HCT116 (cell line): ENCODE data around the gene TBC1D2B. TPM values are rescaled to one million over a fixed set of nuclear protein-coding genes. Genes with fewer than 3 reads are reported as not detected.

Experiments used
- ATAC-seq: fragments of 200-7000 bp; cut with Tn5 transposase; 2 replicates; pipeline ENCODE4 v1.9.1; 2020; ENCODE audit warnings: mild to moderate bottlenecking, moderate library complexity
- BruUV-seq: library from RNA; stranded (reverse); fragments of 400-500 nt; replicated peaks from 2 replicates; lab custom pipeline; 2021; lab: Mats Ljungman, UMichigan
- CTCF ChIA-PET: fragments of 300-600 bp; sonication (Branson Sonifier 250); formaldehyde crosslinking; loops from one replicate; lab custom pipeline; 2021; ENCODE audit warnings: antibody characterized with exemption; lab: Charles Lee
- POLR2A ChIA-PET: fragments of 300-600, 350-600 bp; sonication (Branson Sonifier 250); formaldehyde crosslinking; loops from one replicate; lab custom pipeline; 2021; ENCODE audit warnings: antibody characterized with exemption; lab: Charles Lee
- RAD21 ChIA-PET, 2 experiments: fragments of 300-600 bp; sonication (Branson Sonifier 250); formaldehyde crosslinking; loops; one replicate each; lab custom pipeline; 2023; ENCODE audit warnings: low total read pairs in 2 of 2; ENCODE audit not compliant: uncharacterized antibody in 2 of 2, unreplicated experiment in 2 of 2, low non-redundant PET in 1 of 2; lab: Charles Lee
- DNase-seq: peaks from one replicate; pipeline ENCODE4 v3.0.0-alpha.2; 2010; ENCODE audit warnings: low read depth, low spot score
- H2AFZ ChIP-seq: fragments of 200-600 bp; shearing (Covaris generic), sonication (generic); 2 replicates; pipeline ENCODE4 v1.6.1; 2017; ENCODE audit warnings: low read depth, mixed run types, mixed read lengths, antibody characterized with exemption, low read length; ENCODE audit not compliant: poor library complexity, severe bottlenecking
- H3K27ac ChIP-seq: 2 replicates; pipeline ENCODE4 v1.5.1; 2012; ENCODE audit warnings: low read depth, low read length
- H3K27me3 ChIP-seq: fragments of 200-600 bp; sonication (generic); 2 replicates; pipeline ENCODE4 v1.6.1; 2016; ENCODE audit warnings: mixed run types, low read length, mixed read lengths; ENCODE audit not compliant: insufficient read depth
- H3K36me3 ChIP-seq, 2 experiments: fragments of 200-500 bp in 1 of 2; fragments of 200-600 bp in 1 of 2; sonication (Bioruptor generic) in 1 of 2; sonication (generic) in 1 of 2; 2 replicates each; pipeline versions ENCODE4 v1.5.1 to v1.6.1; 2014 to 2016; ENCODE audit warnings: low read length in 2 of 2, inconsistent platforms in 1 of 2, mixed read lengths in 1 of 2, mixed run types in 1 of 2; ENCODE audit not compliant: insufficient read depth in 2 of 2, control insufficient read depth in 1 of 2
- H3K4me1 ChIP-seq, 2 experiments: fragments of 200-600 bp in 1 of 2; sonication (generic) in 1 of 2; 2 replicates each; pipeline versions ENCODE4 v1.5.1 to v1.6.1; 2012 to 2017; ENCODE audit warnings: low read length in 2 of 2, inconsistent platforms in 1 of 2, mild to moderate bottlenecking in 1 of 2, mixed read lengths in 1 of 2, mixed run types in 1 of 2, moderate library complexity in 1 of 2; ENCODE audit not compliant: insufficient read depth in 2 of 2, control insufficient read depth in 1 of 2
- H3K4me2 ChIP-seq: fragments of 200-600 bp; sonication (generic); 2 replicates; pipeline ENCODE4 v1.6.1; 2017; ENCODE audit warnings: mixed run types, low read length, mixed read lengths
- H3K4me3 ChIP-seq, 2 experiments: fragments of 200-600 bp in 1 of 2; sonication (generic) in 1 of 2; replicated peaks in 1 of 2; 2 replicates each; pipeline ENCODE4 v1.5.1; 2011 to 2016; ENCODE audit warnings: low read length in 2 of 2, control low read depth in 1 of 2, low read depth in 1 of 2, mild to moderate bottlenecking in 1 of 2, mixed read lengths in 1 of 2, mixed run types in 1 of 2
- H3K79me2 ChIP-seq: fragments of 200-600 bp; sonication (generic); 2 replicates; pipeline ENCODE4 v1.6.1; 2017; ENCODE audit warnings: mild to moderate bottlenecking, mixed run types, low read length, moderate library complexity, mixed read lengths; ENCODE audit not compliant: insufficient read depth
- H3K9ac ChIP-seq: fragments of 200-600 bp; sonication (generic); 2 replicates; pipeline ENCODE4 v1.6.1; 2016; ENCODE audit warnings: low read length, mixed read lengths
- H3K9me2 ChIP-seq: fragments of 200-600 bp; sonication (generic), shearing (Covaris generic); 2 replicates; pipeline ENCODE4 v1.6.1; 2017; ENCODE audit warnings: mixed run types, mild to moderate bottlenecking, moderate library complexity; ENCODE audit not compliant: insufficient read depth
- H3K9me3 ChIP-seq, 2 experiments: fragments of 200-500 bp in 1 of 2; fragments of 200-600 bp in 1 of 2; sonication (Bioruptor generic) in 1 of 2; sonication (generic) in 1 of 2; 2 replicates each; pipeline ENCODE4 v1.6.1; 2014 to 2017; ENCODE audit warnings: low read length in 2 of 2, mixed read lengths in 2 of 2, inconsistent platforms in 1 of 2, low read depth in 1 of 2, mild to moderate bottlenecking in 1 of 2, mixed run types in 1 of 2, moderate library complexity in 1 of 2; ENCODE audit not compliant: control insufficient read depth in 1 of 2, insufficient read depth in 1 of 2
- H4K20me1 ChIP-seq: fragments of 200-600 bp; sonication (generic), shearing (Covaris generic); 2 replicates; pipeline ENCODE4 v1.6.1; 2017; ENCODE audit warnings: mixed run types, mild to moderate bottlenecking, moderate library complexity; ENCODE audit not compliant: insufficient read depth
- ATF3 ChIP-seq: IDR thresholded peaks from 2 replicates; pipeline ENCODE4 v1.6.1; 2012
- CBX3 ChIP-seq: IDR thresholded peaks from 2 replicates; pipeline ENCODE4 v1.6.1; 2012; ENCODE audit warnings: low read depth
- ELF1 ChIP-seq: IDR thresholded peaks from 2 replicates; pipeline ENCODE4 v1.6.1; 2012; ENCODE audit warnings: low read depth, borderline replicate concordance
- EZH2 ChIP-seq: fragments of 200-600 bp; sonication (generic); IDR thresholded peaks from 2 replicates; pipeline ENCODE4 v1.6.1; 2017; ENCODE audit warnings: antibody characterized with exemption, mixed run types
- EZH2phosphoT487 ChIP-seq: fragments of 200-600 bp; IDR thresholded peaks from 2 replicates; pipeline ENCODE4 v1.6.1; 2018; ENCODE audit warnings: antibody characterized with exemption, borderline replicate concordance
- JUND ChIP-seq: IDR thresholded peaks from 2 replicates; pipeline ENCODE4 v1.6.1; 2012
- POLR2AphosphoS5 ChIP-seq: IDR thresholded peaks from 2 replicates; pipeline ENCODE4 v1.6.1; 2011; ENCODE audit warnings: mild to moderate bottlenecking, low read depth, low read length, moderate library complexity
- SIN3A ChIP-seq: IDR thresholded peaks from 2 replicates; pipeline ENCODE4 v1.6.1; 2012; ENCODE audit warnings: low read depth
- SP1 ChIP-seq: IDR thresholded peaks from 2 replicates; pipeline ENCODE4 v1.6.1; 2012; ENCODE audit warnings: low read depth
- SRF ChIP-seq: IDR thresholded peaks from 2 replicates; pipeline ENCODE4 v1.6.1; 2012; ENCODE audit warnings: low read depth
- TCF7L2 ChIP-seq: IDR thresholded peaks from 2 replicates; pipeline ENCODE4 v1.7.0; 2011; ENCODE audit warnings: borderline replicate concordance, inconsistent platforms; ENCODE audit not compliant: insufficient read depth, insufficient read length; ENCODE audit errors: extremely low read depth
- YY1 ChIP-seq: IDR thresholded peaks from 2 replicates; pipeline ENCODE4 v1.6.1; 2011; ENCODE audit warnings: low read length, low read depth, moderate library complexity, mild to moderate bottlenecking; ENCODE audit not compliant: insufficient replicate concordance; ENCODE audit errors: extremely low read depth
- ZBTB33 ChIP-seq: IDR thresholded peaks from 2 replicates; pipeline ENCODE4 v1.6.1; 2011; ENCODE audit warnings: mild to moderate bottlenecking, low read length, moderate library complexity; ENCODE audit not compliant: insufficient replicate concordance; ENCODE audit errors: extremely low read depth
- ZFX ChIP-seq: fragments of 450-650 bp; IDR thresholded peaks from 2 replicates; pipeline ENCODE4 v1.6.1; 2017
- ZNF274 ChIP-seq: fragments of 200-500 bp; sonication (Bioruptor generic); IDR thresholded peaks from 2 replicates; pipeline ENCODE4 v1.6.1; 2014; ENCODE audit warnings: mild to moderate bottlenecking, low read depth, low read length, inconsistent platforms
- intact Hi-C: fragments of 100-400 bp; cut with micrococcal nuclease; formaldehyde crosslinking; loops from 2 replicates; pipeline ENCODE4 v1.10.0; 2022
- total RNA-seq: library from RNA; stranded (reverse); gene quantifications from one replicate; pipeline ENCODE4 v1.2.1, GENCODE V29; 2021; ENCODE audit not compliant: unreplicated experiment

TBC1D2B gene
- total RNA-seq, 1 experiment from 2014 or later, result 16.6 TPM

- DNase-seq (no peak), ATAC-seq (no peak)
- BruUV-seq, result no TSS peak
- Histone ChIP-seq H3K4me2 (no peak overlapping the region), H3K79me2 (no peaks in the 10 kb centered on the region), H3K4me1 (no peaks in the 10 kb centered on the region), H3K36me3 (no peaks in the 10 kb centered on the region), H4K20me1 (no peaks in the 10 kb centered on the region), H2AFZ (no peak overlapping the region), H3K9me2 (no peaks in the 10 kb centered on the region), H3K27ac (no peak overlapping the region), H3K9ac (no peak overlapping the region), H3K9me3 (no peaks in the 10 kb centered on the region), H3K4me3 (no peak overlapping the region), H3K27me3 (no peaks in the 10 kb centered on the region)
- no peak for TF ChIP-seq YY1
- TF ChIP-seq ATF3, result no peak
- CTCF ChIA-PET, result no interaction called here
- RAD21 ChIA-PET, result no interaction called here
- POLR2A ChIA-PET, result no interaction called here
- intact Hi-C loops, result no loop called here
These were observed 43.0 kb upstream of the TBC1D2B start for GRCh38 chr15:78120523-78120922.

- no peaks in the 10 kb centered on the region for H3K27me3 ChIP-seq
- no peaks in the 10 kb centered on the region for H4K20me1 ChIP-seq
- H3K36me3 ChIP-seq, result no peaks in the 10 kb centered on the region
- no peak overlapping the region for H2AFZ ChIP-seq
- BruUV-seq, result no TSS peak
- no peaks in the 10 kb centered on the region for H3K9me3 ChIP-seq
- TF ChIP-seq ATF3 (no peak), POLR2AphosphoS5 (no peak), SP1 (no peak), ZBTB33 (no peak), CBX3 (no peak), ELF1 (no peak), SIN3A (no peak), SRF (no peak), TCF7L2 (no peak), ZFX (no peak), EZH2 (no peak), ZNF274 (no peak), JUND (no peak), EZH2phosphoT487 (no peak), YY1 (no peak)
- H3K4me3 ChIP-seq, result no peak overlapping the region
- no peak for DNase-seq
- intact Hi-C loops, result loop anchor here (2.0 kb wide), 1 partner anchor 310 kb away; no protein-coding TSS in a partner anchor
- H3K9ac ChIP-seq, result no peak overlapping the region
- H3K79me2 ChIP-seq, result no peaks in the 10 kb centered on the region
- no peaks in the 10 kb centered on the region for H3K9me2 ChIP-seq
- ChIA-PET RAD21 (interaction anchor here in 1 of 2 experiments (1.9 kb wide), 1 partner anchor 129 kb away, joined by 7 read pairs; no protein-coding TSS in a partner anchor), CTCF (interaction anchor here (0.9 to 4.0 kb wide), 9 partner anchors 83 to 303 kb away, joined by 3 to 34 read pairs (median 3); partner anchors contain the start of gene DNAJA4), POLR2A (no interaction called here)
- no peak for ATAC-seq
- H3K4me1 ChIP-seq, result 0 out of 4 replicates have a peak, but pooled peaks cover 0 to 6% of the 10 kb centered on the region in 2 experiments
- H3K27ac ChIP-seq, result no peak overlapping the region
- H3K4me2 ChIP-seq, result no peak overlapping the region
These were observed 35.0 kb upstream of the TBC1D2B start for GRCh38 chr15:78112551-78112950.
